Mesendoderm (in vitro differentiated cells): ENCODE measurements around the gene NDUFA12.

ENCODE experiments used
- DNase-seq: peaks from one replicate; pipeline ENCODE4 v3.0.0; 2013
- H2AK5ac ChIP-seq: 2 replicates; pipeline ENCODE4 v1.6.1; 2013; ENCODE audit warnings: low read length, inconsistent platforms
- H2BK120ac ChIP-seq: 2 replicates; pipeline ENCODE4 v1.6.1; 2013; ENCODE audit warnings: low read depth, mild to moderate bottlenecking, low read length, moderate library complexity, mixed read lengths
- H2BK15ac ChIP-seq: replicated peaks from 2 replicates; pipeline ENCODE4 v1.6.1; 2013; ENCODE audit warnings: low read depth, mild to moderate bottlenecking, moderate library complexity
- H2BK5ac ChIP-seq: 2 replicates; pipeline ENCODE4 v1.6.1; 2013; ENCODE audit warnings: low read length, inconsistent platforms
- H3K18ac ChIP-seq: 2 replicates; pipeline ENCODE4 v1.6.1; 2013; ENCODE audit warnings: mild to moderate bottlenecking, low read length, mixed read lengths
- H3K23ac ChIP-seq: one replicate; pipeline ENCODE4 v1.6.1; 2013; ENCODE audit warnings: low read length
- H3K27ac ChIP-seq: 2 replicates; pipeline ENCODE4 v1.5.1; 2013; ENCODE audit warnings: low read depth, mild to moderate bottlenecking, inconsistent platforms, low read length, moderate library complexity
- H3K27me3 ChIP-seq: 2 replicates; pipeline ENCODE4 v1.6.1; 2013; ENCODE audit warnings: low read length, control low read depth, mild to moderate bottlenecking, inconsistent platforms; ENCODE audit not compliant: insufficient read depth, poor library complexity
- H3K36me3 ChIP-seq: 2 replicates; pipeline ENCODE4 v1.6.1; 2013; ENCODE audit warnings: low read length, inconsistent platforms; ENCODE audit not compliant: control insufficient read depth, insufficient read depth
- H3K4ac ChIP-seq: one replicate; pipeline ENCODE4 v1.6.1; 2013; ENCODE audit warnings: low read depth, mild to moderate bottlenecking, low read length, moderate library complexity
- H3K4me1 ChIP-seq: 2 replicates; pipeline ENCODE4 v1.6.1; 2013; ENCODE audit warnings: low read depth, low read length, inconsistent platforms; ENCODE audit not compliant: control insufficient read depth
- H3K4me2 ChIP-seq: 2 replicates; pipeline ENCODE4 v1.6.1; 2013; ENCODE audit warnings: low read length
- H3K4me3 ChIP-seq: 2 replicates; pipeline ENCODE4 v1.5.1; 2013; ENCODE audit warnings: mild to moderate bottlenecking, low read length
- H3K56ac ChIP-seq: one replicate; pipeline ENCODE4 v1.6.1; 2013; ENCODE audit warnings: low read length
- H3K79me1 ChIP-seq: 2 replicates; pipeline ENCODE4 v1.6.1; 2013; ENCODE audit warnings: low read length, inconsistent platforms
- H3K79me2 ChIP-seq: 2 replicates; pipeline ENCODE4 v1.6.1; 2013; ENCODE audit warnings: mild to moderate bottlenecking, low read length; ENCODE audit not compliant: control insufficient read depth, insufficient read depth
- H3K9ac ChIP-seq: 2 replicates; pipeline ENCODE4 v1.6.1; 2013; ENCODE audit warnings: low read length, inconsistent platforms
- H4K5ac ChIP-seq: one replicate; pipeline ENCODE4 v1.6.1; 2013; ENCODE audit warnings: low read length
- H4K8ac ChIP-seq: one replicate; pipeline ENCODE4 v1.6.1; 2013; ENCODE audit warnings: low read depth, mild to moderate bottlenecking, control low read depth, low read length, moderate library complexity
- WGBS: extraction: QIAGEN DNeasy Blood & Tissue Kit; methylation state at CpG from one replicate; pipeline ENCODE4 v1.1.7; 2013; ENCODE audit warnings: low lambda C conversion rate, missing lambda C conversion rate; ENCODE audit not compliant: insufficient coverage; ENCODE audit errors: extremely low coverage; 5-methylcytosine and 5-hydroxymethylcytosine counted together

Gene NDUFA12

GRCh38 chr12:94951071-94951934 is 52.2 kb downstream of the NDUFA12 start:
- no peak overlapping the region for H3K56ac ChIP-seq
- no peaks in the 10 kb centered on the region for H3K27me3 ChIP-seq
- H3K4ac ChIP-seq, result no peak overlapping the region
- no CpG with 5 or more reads among the region's 7 CpGs for WGBS
- peak; percentile 97 for DNase-seq
- H2AK5ac ChIP-seq, result no peak overlapping the region
- H4K5ac ChIP-seq, result no peak overlapping the region
- no peak overlapping the region for H3K4me3 ChIP-seq
- no peak overlapping the region for H2BK15ac ChIP-seq
- no peak overlapping the region for H3K23ac ChIP-seq
- peaks cover 2% of the 10 kb centered on the region for H3K4me1 ChIP-seq
- H3K27ac ChIP-seq, result peak overlapping the region; percentile 14
- no peak overlapping the region for H3K9ac ChIP-seq
- no peak overlapping the region for H3K18ac ChIP-seq
- no peaks in the 10 kb centered on the region for H3K79me1 ChIP-seq
- H3K79me2 ChIP-seq, result no peaks in the 10 kb centered on the region
- H2BK120ac ChIP-seq, result no peak overlapping the region
- no peak overlapping the region for H4K8ac ChIP-seq
- H2BK5ac ChIP-seq, result no peak overlapping the region
- no peaks in the 10 kb centered on the region for H3K36me3 ChIP-seq
- no peak overlapping the region for H3K4me2 ChIP-seq

GRCh38 chr12:94948232-94948810 is 55.2 kb downstream of the NDUFA12 start:
- H3K4me2 ChIP-seq, result no peak overlapping the region
- H3K79me1 ChIP-seq, result no peaks in the 10 kb centered on the region
- H3K56ac ChIP-seq, result no peak overlapping the region
- H4K5ac ChIP-seq, result no peak overlapping the region
- DNase-seq, result no peak
- no peak overlapping the region for H3K27ac ChIP-seq
- no peaks in the 10 kb centered on the region for H3K36me3 ChIP-seq
- no peak overlapping the region for H4K8ac ChIP-seq
- H3K9ac ChIP-seq, result no peak overlapping the region
- H3K4ac ChIP-seq, result no peak overlapping the region
- H3K27me3 ChIP-seq, result no peaks in the 10 kb centered on the region
- no peak overlapping the region for H2BK5ac ChIP-seq
- H2BK120ac ChIP-seq, result no peak overlapping the region
- WGBS, result no CpG with 5 or more reads among the region's 6 CpGs
- no peak overlapping the region for H3K18ac ChIP-seq
- peaks cover 2% of the 10 kb centered on the region for H3K4me1 ChIP-seq
- no peak overlapping the region for H3K23ac ChIP-seq
- no peak overlapping the region for H3K4me3 ChIP-seq
- no peak overlapping the region for H2BK15ac ChIP-seq
- no peaks in the 10 kb centered on the region for H3K79me2 ChIP-seq
- H2AK5ac ChIP-seq, result no peak overlapping the region

- no peak overlapping the region for H3K4me3 ChIP-seq
- H2BK15ac ChIP-seq, result no peak overlapping the region
- no peak overlapping the region for H2AK5ac ChIP-seq
- H4K8ac ChIP-seq, result no peak overlapping the region
- no peak overlapping the region for H3K4me2 ChIP-seq
- no peak for DNase-seq
- no peak overlapping the region for H2BK5ac ChIP-seq
- H3K27me3 ChIP-seq, result no peaks in the 10 kb centered on the region
- H3K9ac ChIP-seq, result no peak overlapping the region
- no peak overlapping the region for H4K5ac ChIP-seq
- H3K23ac ChIP-seq, result no peak overlapping the region
- no peaks in the 10 kb centered on the region for H3K79me2 ChIP-seq
- no peak overlapping the region for H3K18ac ChIP-seq
- no peak overlapping the region for H3K27ac ChIP-seq
- H3K4ac ChIP-seq, result no peak overlapping the region
- no peaks in the 10 kb centered on the region for H3K4me1 ChIP-seq
- H2BK120ac ChIP-seq, result no peak overlapping the region
- H3K56ac ChIP-seq, result no peak overlapping the region
- no peaks in the 10 kb centered on the region for H3K36me3 ChIP-seq
- H3K79me1 ChIP-seq, result no peaks in the 10 kb centered on the region
- no CpG with 5 or more reads among the region's 3 CpGs for WGBS
Measured at GRCh38 chr12:94942663-94943062, 60.8 kb downstream of the NDUFA12 start.

GRCh38 chr12:94941440-94941862 is 62.0 kb downstream of the NDUFA12 start:
- no peak for DNase-seq
- H3K27me3 ChIP-seq, result no peaks in the 10 kb centered on the region
- no CpG with 5 or more reads among the region's 7 CpGs for WGBS
- H3K79me1 ChIP-seq, result no peaks in the 10 kb centered on the region
- H3K18ac ChIP-seq, result no peak overlapping the region
- H3K4me2 ChIP-seq, result no peak overlapping the region
- H3K79me2 ChIP-seq, result no peaks in the 10 kb centered on the region
- H3K4me3 ChIP-seq, result no peak overlapping the region
- H2BK15ac ChIP-seq, result no peak overlapping the region
- H4K8ac ChIP-seq, result no peak overlapping the region
- H3K4me1 ChIP-seq, result no peaks in the 10 kb centered on the region
- H3K36me3 ChIP-seq, result no peaks in the 10 kb centered on the region
- H2BK5ac ChIP-seq, result no peak overlapping the region
- H4K5ac ChIP-seq, result no peak overlapping the region
- H3K23ac ChIP-seq, result no peak overlapping the region
- no peak overlapping the region for H3K4ac ChIP-seq
- H3K56ac ChIP-seq, result no peak overlapping the region
- H3K27ac ChIP-seq, result no peak overlapping the region
- no peak overlapping the region for H3K9ac ChIP-seq
- H2AK5ac ChIP-seq, result no peak overlapping the region
- no peak overlapping the region for H2BK120ac ChIP-seq

GRCh38 chr12:94940771-94941170 is 62.7 kb downstream of the NDUFA12 start:
- H3K9ac ChIP-seq, result no peak overlapping the region
- no peak overlapping the region for H2BK15ac ChIP-seq
- WGBS, result no CpG with 5 or more reads among the region's 9 CpGs
- H3K4me2 ChIP-seq, result no peak overlapping the region
- H3K4me3 ChIP-seq, result no peak overlapping the region
- H3K4me1 ChIP-seq, result no peaks in the 10 kb centered on the region
- H3K4ac ChIP-seq, result no peak overlapping the region
- no peak overlapping the region for H3K56ac ChIP-seq
- no peak overlapping the region for H2BK5ac ChIP-seq
- H3K23ac ChIP-seq, result no peak overlapping the region
- H3K27me3 ChIP-seq, result no peaks in the 10 kb centered on the region
- no peak overlapping the region for H3K27ac ChIP-seq
- DNase-seq, result no peak
- no peaks in the 10 kb centered on the region for H3K36me3 ChIP-seq
- H3K79me2 ChIP-seq, result no peaks in the 10 kb centered on the region
- no peaks in the 10 kb centered on the region for H3K79me1 ChIP-seq
- no peak overlapping the region for H4K5ac ChIP-seq
- no peak overlapping the region for H4K8ac ChIP-seq
- H2BK120ac ChIP-seq, result no peak overlapping the region
- no peak overlapping the region for H3K18ac ChIP-seq
- H2AK5ac ChIP-seq, result no peak overlapping the region
